HepG2 (cell line): ENCODE results near the gene NOC2L. TPM values are rescaled to one million over a fixed set of nuclear protein-coding genes. Genes with fewer than 3 reads are reported as not detected.

Experiments used
- AGO2 ChIP-seq: fragments of 200-400 bp; formaldehyde crosslinking; optimal IDR thresholded peaks from 2 replicates; pipeline ENCODE3; 2017; ENCODE audit warnings: mild to moderate bottlenecking, low read depth, low read length, moderate library complexity
- CAMTA2 ChIP-seq: sonication (generic); formaldehyde crosslinking; IDR thresholded peaks from 2 replicates; pipeline ENCODE4 v1.4.0; 2020; ENCODE audit warnings: mild to moderate bottlenecking, missing genetic modification reagents, borderline replicate concordance
- DBP ChIP-seq: sonication (generic); formaldehyde crosslinking; IDR thresholded peaks from 2 replicates; pipeline ENCODE4 v1.4.0; 2020; ENCODE audit warnings: missing genetic modification reagents; ENCODE audit errors: not compliant biosample characterization
- ELF1 ChIP-seq: sonication (generic); formaldehyde crosslinking; IDR thresholded peaks from 2 replicates; pipeline ENCODE4 v1.4.0; 2020; ENCODE audit warnings: missing genetic modification reagents
- ETV5 ChIP-seq: IDR thresholded peaks from 2 replicates; pipeline ENCODE4 v1.6.1; 2018; ENCODE audit warnings: missing biosample characterization, missing genetic modification reagents, inconsistent platforms, borderline replicate concordance
- FOXA3 ChIP-seq: IDR thresholded peaks from 2 replicates; pipeline ENCODE4 v1.6.1; 2016; ENCODE audit warnings: missing genetic modification reagents, missing compliant biosample characterization
- FOXP1 ChIP-seq, 2 experiments: fragments of 450-650 bp in 1 of 2; IDR thresholded peaks; 2 replicates each; pipeline ENCODE4 v1.6.1; 2017 to 2018; ENCODE audit warnings: antibody characterized with exemption in 1 of 2
- HNF4A ChIP-seq: sonication (generic); formaldehyde crosslinking; IDR thresholded peaks from 2 replicates; pipeline ENCODE4 v1.4.0; 2020; ENCODE audit warnings: missing genetic modification reagents
- KIAA2018 ChIP-seq: sonication (generic); formaldehyde crosslinking; IDR thresholded peaks from 2 replicates; pipeline ENCODE4 v1.5.0; 2020; ENCODE audit warnings: mild to moderate bottlenecking, missing genetic modification reagents, borderline replicate concordance
- MIXL1 ChIP-seq: IDR thresholded peaks from 2 replicates; pipeline ENCODE4 v1.6.1; 2016
- NR2C2 ChIP-seq: sonication (generic); formaldehyde crosslinking; IDR thresholded peaks from 2 replicates; pipeline ENCODE4 v1.4.0; 2020; ENCODE audit warnings: missing genetic modification reagents, mild to moderate bottlenecking, moderate library complexity, borderline replicate concordance
- ZFX ChIP-seq: sonication (generic); formaldehyde crosslinking; IDR thresholded peaks from 2 replicates; pipeline ENCODE4 v1.4.0; 2020; ENCODE audit warnings: mild to moderate bottlenecking, low read depth, missing genetic modification reagents, moderate library complexity
- ZNF101 ChIP-seq: sonication (generic); formaldehyde crosslinking; IDR thresholded peaks from 2 replicates; pipeline ENCODE4 v1.4.0; 2020; ENCODE audit warnings: mild to moderate bottlenecking, low read depth, missing genetic modification reagents, borderline replicate concordance
- ZNF17 ChIP-seq: sonication (generic); formaldehyde crosslinking; IDR thresholded peaks from 2 replicates; pipeline ENCODE4 v1.5.0; 2020; ENCODE audit warnings: mild to moderate bottlenecking, missing genetic modification reagents
- ZNF331 ChIP-seq: sonication (generic); formaldehyde crosslinking; IDR thresholded peaks from 2 replicates; pipeline ENCODE4 v1.4.0; 2020; ENCODE audit warnings: missing genetic modification reagents
- ZNF746 ChIP-seq: sonication (generic); formaldehyde crosslinking; IDR thresholded peaks from 2 replicates; pipeline ENCODE4 v1.8.0; 2022; ENCODE audit warnings: mild to moderate bottlenecking, missing genetic modification reagents
- ZNF761 ChIP-seq: sonication (generic); formaldehyde crosslinking; conservative IDR thresholded peaks from 2 replicates; pipeline ENCODE4 v1.4.0; 2020; ENCODE audit warnings: mild to moderate bottlenecking, missing genetic modification reagents
- ZNF788 ChIP-seq: sonication (generic); formaldehyde crosslinking; IDR thresholded peaks from 2 replicates; pipeline ENCODE4 v1.5.0; 2020; ENCODE audit warnings: mild to moderate bottlenecking, missing genetic modification reagents, borderline replicate concordance
- ZSCAN21 ChIP-seq: sonication (generic); formaldehyde crosslinking; IDR thresholded peaks from 2 replicates; pipeline ENCODE4 v1.8.0; 2022; ENCODE audit warnings: mild to moderate bottlenecking, missing genetic modification reagents, moderate library complexity, borderline replicate concordance
- polyA plus RNA-seq, 8 experiments: library from polyadenylated mRNA; depleted of rRNA in 3 of 8; stranded (reverse) in 7 of 8; unstranded in 1 of 8; fragments of >200 nt; fragmentation: Illumina TruSeq in 4 of 8; extraction: Trizol in 4 of 8; gene quantifications; 2 replicates each; pipeline versions ENCODE4 v1.2.1 to v1.2.3, GENCODE V29; 2011 to 2016; ENCODE audit warnings: low read depth in 4 of 8, missing spikeins in 1 of 8, mixed read lengths in 1 of 8; ENCODE audit not compliant: insufficient read depth in 1 of 8
- total RNA-seq, 5 experiments: library from RNA; depleted of rRNA; stranded (reverse); fragments of >200 nt; fragmentation: Illumina TruSeq; extraction: Trizol; gene quantifications; 2 replicates each; pipeline ENCODE4 v1.2.3, GENCODE V29; 2016; ENCODE audit warnings: low read depth in 1 of 5

The NOC2L gene
- total and polyA plus RNA-seq, 2 of the 13 experiments (the other 11 are each of a cell fraction or from before 2014, with no cell fraction given): 32.0 to 103 TPM

- TF ChIP-seq FOXA3 (0 out of 2 replicates have a peak, but pooled peaks have one; percentile 33), ZNF331 (CRISPR knock-in tag) (0 out of 2 replicates have a peak, but pooled peaks have one; percentile 20), ETV5 (CRISPR knock-in tag) (peak; percentile 16; the same call in 1 of the 2 replicates), ZNF17 (no peak), MIXL1 (CRISPR knock-in tag) (no peak), ZNF761 (CRISPR knock-in tag) (no peak), HNF4A (peak; percentile 57), ZSCAN21 (CRISPR knock-in tag) (no peak), AGO2 (peak; percentile 49), ZFX (CRISPR knock-in tag) (peak; percentile 68), ELF1 (no peak), DBP (CRISPR knock-in tag) (no peak), CAMTA2 (CRISPR knock-in tag) (no peak), ZNF101 (no peak), NR2C2 (CRISPR knock-in tag) (0 out of 2 replicates have a peak, but pooled peaks have one; percentile 20), ZNF746 (peak; percentile 54; the same call in 1 of the 2 replicates), ZNF788 (CRISPR knock-in tag) (no peak; the same call in 1 of the 2 replicates), KIAA2018 (CRISPR knock-in tag) (no peak), FOXP1 (IDR thresholded peaks at IDR 0.05) (no peak), FOXP1 (CRISPR knock-in tag; IDR thresholded peaks at IDR 0.05) (no peak)
Measured at GRCh38 chr1:995665-996633, 36.9 kb upstream of the NOC2L start (continued).
